ENCODE measurements around the gene KCNK7. TPM values are rescaled to one million over a fixed set of nuclear protein-coding genes. Genes with fewer than 3 reads are reported as not detected.

The KCNK7 gene
- total and polyA plus RNA-seq, 12 donors: 0.22 to 1.5 (median 0.36) TPM; not detected in 2

DNA sequence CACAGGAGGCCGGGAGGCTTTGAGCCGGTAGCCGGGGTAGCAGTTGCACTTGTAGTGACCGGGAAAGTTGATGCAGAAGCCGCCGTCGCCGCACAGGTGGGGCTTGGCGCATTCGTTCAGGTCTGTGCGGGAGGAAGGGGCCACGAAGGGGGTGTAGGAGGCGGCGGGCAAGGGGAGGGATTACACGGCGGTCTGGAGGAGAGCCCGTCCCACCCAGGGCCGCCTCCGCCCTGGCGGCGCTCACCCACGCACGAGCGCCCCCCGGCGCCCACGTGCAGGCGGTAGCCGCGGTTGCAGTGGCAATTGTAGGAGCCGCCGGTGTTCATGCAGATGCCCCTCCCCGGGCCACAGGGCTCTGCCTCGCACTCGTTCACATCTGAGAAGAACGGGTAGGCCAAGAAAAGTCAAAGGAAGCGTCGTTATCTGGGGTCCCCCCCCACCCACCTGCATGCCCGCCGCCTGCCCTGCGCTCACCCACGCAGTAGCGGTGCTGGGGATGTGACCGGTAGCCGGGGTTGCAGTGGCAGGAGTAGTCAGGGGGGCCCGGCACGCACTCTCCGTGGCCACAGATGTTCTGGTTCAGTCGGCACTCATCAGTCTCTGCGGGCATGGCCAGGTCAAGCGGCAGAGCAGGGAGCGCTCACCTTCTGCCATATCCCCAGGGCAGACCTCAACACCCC lies 48.0 kb downstream of the KCNK7 start:
- ATAC-seq (no peak), DNase-seq (no peak)
- no peaks in the 10 kb centered on the region for H3K9me3 ChIP-seq
- no peak overlapping the region for H3K27ac ChIP-seq
- no peaks in the 10 kb centered on the region for H3K27me3 ChIP-seq
- intact Hi-C loops (cut with DNase I): no loop called here
- peaks cover 0 to 21% (median 0%) of the 10 kb centered on the region in 9 donors for H3K4me1 ChIP-seq
- H3K36me3 ChIP-seq: peaks cover 0 to 100% (median 5%) of the 10 kb centered on the region in 9 donors
- WGBS, 2 donors: 79 to 84% methylated on average over 50 to 52 of the region's 52 CpGs
- TF ChIP-seq, protein P1, sequence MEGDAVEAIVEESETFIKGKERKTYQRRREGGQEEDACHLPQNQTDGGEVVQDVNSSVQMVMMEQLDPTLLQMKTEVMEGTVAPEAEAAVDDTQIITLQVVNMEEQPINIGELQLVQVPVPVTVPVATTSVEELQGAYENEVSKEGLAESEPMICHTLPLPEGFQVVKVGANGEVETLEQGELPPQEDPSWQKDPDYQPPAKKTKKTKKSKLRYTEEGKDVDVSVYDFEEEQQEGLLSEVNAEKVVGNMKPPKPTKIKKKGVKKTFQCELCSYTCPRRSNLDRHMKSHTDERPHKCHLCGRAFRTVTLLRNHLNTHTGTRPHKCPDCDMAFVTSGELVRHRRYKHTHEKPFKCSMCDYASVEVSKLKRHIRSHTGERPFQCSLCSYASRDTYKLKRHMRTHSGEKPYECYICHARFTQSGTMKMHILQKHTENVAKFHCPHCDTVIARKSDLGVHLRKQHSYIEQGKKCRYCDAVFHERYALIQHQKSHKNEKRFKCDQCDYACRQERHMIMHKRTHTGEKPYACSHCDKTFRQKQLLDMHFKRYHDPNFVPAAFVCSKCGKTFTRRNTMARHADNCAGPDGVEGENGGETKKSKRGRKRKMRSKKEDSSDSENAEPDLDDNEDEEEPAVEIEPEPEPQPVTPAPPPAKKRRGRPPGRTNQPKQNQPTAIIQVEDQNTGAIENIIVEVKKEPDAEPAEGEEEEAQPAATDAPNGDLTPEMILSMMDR (IDR thresholded peaks at IDR 0.05): no peak
- H3K4me3 ChIP-seq: no peak overlapping the region

DNA sequence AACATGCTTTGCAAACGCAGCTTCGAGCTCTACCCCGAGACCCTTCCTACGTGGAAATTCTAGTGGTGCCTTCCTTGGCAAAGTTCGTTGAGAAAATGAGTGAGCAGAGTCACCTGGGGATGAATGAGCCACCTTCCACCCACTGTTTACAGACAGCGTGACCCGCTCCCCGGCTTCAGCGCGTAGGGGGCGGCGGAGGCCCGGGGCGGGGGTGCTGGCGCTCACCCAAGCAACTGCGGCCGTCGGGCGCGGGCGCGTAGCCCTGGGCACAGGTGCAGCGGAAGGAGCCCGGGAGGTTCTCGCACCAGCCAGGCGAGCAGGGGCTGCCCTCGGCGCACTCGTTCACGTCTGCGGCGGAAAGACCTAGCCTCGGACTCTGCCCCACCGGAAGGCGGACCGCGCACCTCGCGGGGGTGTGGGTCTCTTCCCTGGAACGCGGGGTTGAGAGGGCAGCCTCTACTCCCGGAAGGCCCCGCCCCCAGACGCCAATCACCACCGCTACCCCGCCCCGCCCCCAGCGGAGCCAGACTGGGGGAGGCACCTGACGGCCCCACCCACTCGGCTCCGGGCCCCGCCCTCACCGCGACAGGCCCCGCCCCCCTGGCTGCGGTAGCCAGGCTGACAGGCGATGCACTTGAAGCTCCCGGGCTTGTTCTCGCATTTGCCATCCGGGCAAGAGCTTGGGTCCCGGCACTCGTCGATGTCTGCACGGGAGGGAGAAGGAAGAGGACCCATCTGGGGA lies 49.2 kb downstream of the KCNK7 start:
- TF ChIP-seq, protein P1 (IDR thresholded peaks at IDR 0.05): no peak
- 50 to 55% methylated on average over 49 to 60 of the region's 64 CpGs for WGBS, 2 donors
- intact Hi-C loops (cut with DNase I): no loop called here
- Histone ChIP-seq H3K27me3 (no peaks in the 10 kb centered on the region), H3K36me3 (peaks cover 0 to 95% (median 3%) of the 10 kb centered on the region in 9 donors), H3K4me3 (peak overlapping the region in 2 of 10 donors; percentile 29 to 53), H3K9me3 (no peaks in the 10 kb centered on the region), H3K4me1 (peaks cover 2 to 20% (median 6%) of the 10 kb centered on the region in 9 donors), H3K27ac (peak overlapping the region in 1 of 10 donors; percentile 62)
- ATAC-seq (peak; percentile 42 to 77 (median 60)), DNase-seq (peak; percentile 54 to 84)

DNA sequence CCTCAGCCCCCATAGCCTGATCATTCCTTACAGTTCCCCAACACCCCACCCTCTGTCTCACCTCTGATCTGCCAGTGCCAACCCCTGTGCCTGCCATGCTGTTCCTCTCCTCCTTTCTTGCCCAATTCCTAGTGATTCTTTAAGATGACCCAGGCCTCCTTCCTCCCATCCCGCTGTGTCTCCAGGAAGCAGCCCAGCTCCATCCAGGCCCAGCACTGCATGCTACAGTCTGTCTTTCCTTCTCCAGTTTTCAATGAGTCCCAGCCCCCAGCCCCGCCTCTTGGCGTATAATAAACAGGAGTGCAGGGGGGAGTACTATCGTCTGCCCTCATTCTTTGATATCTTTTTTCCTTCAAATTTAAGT lies 49.8 kb downstream of the KCNK7 start:
- peak overlapping the region in 1 of 10 donors; percentile 53 for H3K4me3 ChIP-seq
- H3K27me3 ChIP-seq: no peaks in the 10 kb centered on the region
- intact Hi-C loops (cut with DNase I): no loop called here
- 88 to 92% methylated on average over 4 of the region's 4 CpGs for WGBS, 2 donors
- peaks cover 0 to 89% (median 3%) of the 10 kb centered on the region in 9 donors for H3K36me3 ChIP-seq
- DNase-seq: no peak
- no peak for ATAC-seq
- H3K4me1 ChIP-seq: peaks cover 8 to 25% (median 11%) of the 10 kb centered on the region in 9 donors
- no peaks in the 10 kb centered on the region for H3K9me3 ChIP-seq
- TF ChIP-seq, protein P1 (IDR thresholded peaks at IDR 0.05): no peak
- peak overlapping the region in 1 of 10 donors; percentile 62 for H3K27ac ChIP-seq

Small RNAs within 50 kb of the gene (microRNA-seq; reads per million reads assigned to microRNA genes)
- 0 to 0.51 reads per million in 2 donors for gene MIR4690

Other genes starting within 250 kb of the KCNK7 start
- gene TIGD3, start 241.0 kb downstream of the KCNK7 start, total RNA-seq: under 1 TPM in 8 of 10 donors, not detected in 2; 0.11 to 0.87 (median 0.33) TPM
- under 1 TPM; 0.19 to 0.80 TPM for gene TIGD3, start 241.0 kb downstream of the KCNK7 start, polyA plus RNA-seq
- 10 to 100 TPM in 1 of 10 donors, 1 to 10 TPM in 9; 4.6 to 12.2 (median 8.3) TPM for gene SLC25A45, start 213.2 kb downstream of the KCNK7 start, total RNA-seq
- 10 to 100 TPM in 1 of 2 donors, 1 to 10 TPM in 1; 3.1 to 10.7 TPM for gene SLC25A45, start 213.2 kb downstream of the KCNK7 start, polyA plus RNA-seq
- gene FRMD8, start 209.2 kb downstream of the KCNK7 start, total RNA-seq: 10 to 100 TPM in 6 of 10 donors, 1 to 10 TPM in 4; 6.0 to 16.9 (median 12.2) TPM
- 10 to 100 TPM in 1 of 2 donors, 1 to 10 TPM in 1; 9.9 to 12.9 TPM for gene FRMD8, start 209.2 kb downstream of the KCNK7 start, polyA plus RNA-seq
- gene NEAT1, start 173.0 kb downstream of the KCNK7 start, total RNA-seq: 100 to 1,000 TPM; 284 to 808 (median 432) TPM
- gene NEAT1, start 173.0 kb downstream of the KCNK7 start, polyA plus RNA-seq: 1,000 to 10,000 TPM in 1 of 2 donors, 100 to 1,000 TPM in 1; 103 to 1,899 TPM
- 1,000 to 10,000 TPM; 4,742 to 8,462 (median 5,956) TPM for gene MALAT1, start 96.8 kb downstream of the KCNK7 start, total RNA-seq
- gene MALAT1, start 96.8 kb downstream of the KCNK7 start, polyA plus RNA-seq: 1,000 to 10,000 TPM in 1 of 2 donors, 100 to 1,000 TPM in 1; 205 to 8,339 TPM
- 10 to 100 TPM; 47.4 to 66.9 (median 55.6) TPM for gene SCYL1, start 70.7 kb downstream of the KCNK7 start, total RNA-seq
- gene SCYL1, start 70.7 kb downstream of the KCNK7 start, polyA plus RNA-seq: 100 to 1,000 TPM in 1 of 2 donors, 10 to 100 TPM in 1; 90.0 to 130 TPM
- 10 to 100 TPM; 54.4 to 92.5 (median 72.8) TPM for gene LTBP3, start 37.4 kb downstream of the KCNK7 start, total RNA-seq
- 10 to 100 TPM; 42.7 to 79.7 TPM for gene LTBP3, start 37.4 kb downstream of the KCNK7 start, polyA plus RNA-seq
- 10 to 100 TPM; 23.7 to 44.0 (median 26.3) TPM for gene ZNRD2, start 25.3 kb downstream of the KCNK7 start, total RNA-seq
- gene ZNRD2, start 25.3 kb downstream of the KCNK7 start, polyA plus RNA-seq: 10 to 100 TPM; 55.6 to 92.0 TPM
- 10 to 100 TPM; 21.2 to 54.9 (median 29.2) TPM for gene FAM89B, start 23.3 kb downstream of the KCNK7 start, total RNA-seq
- 10 to 100 TPM; 42.0 to 55.7 TPM for gene FAM89B, start 23.3 kb downstream of the KCNK7 start, polyA plus RNA-seq
- 100 to 1,000 TPM in 1 of 10 donors, 10 to 100 TPM in 9; 42.9 to 113 (median 53.9) TPM for gene EHBP1L1, start 19.7 kb downstream of the KCNK7 start, total RNA-seq
- gene EHBP1L1, start 19.7 kb downstream of the KCNK7 start, polyA plus RNA-seq: 10 to 100 TPM; 30.8 to 62.6 TPM
- 10 to 100 TPM; 23.1 to 45.6 (median 34.2) TPM for gene MAP3K11, start 18.4 kb upstream of the KCNK7 start, total RNA-seq
- gene MAP3K11, start 18.4 kb upstream of the KCNK7 start, polyA plus RNA-seq: 10 to 100 TPM; 32.5 to 69.9 TPM
- 10 to 100 TPM in 9 of 10 donors, 1 to 10 TPM in 1; 9.4 to 16.9 (median 11.7) TPM for gene PCNX3, start 20.0 kb upstream of the KCNK7 start, total RNA-seq
- gene PCNX3, start 20.0 kb upstream of the KCNK7 start, polyA plus RNA-seq: 10 to 100 TPM in 1 of 2 donors, 1 to 10 TPM in 1; 9.7 to 11.6 TPM
- 10 to 100 TPM; 11.8 to 39.7 (median 15.6) TPM for gene SIPA1, start 42.3 kb upstream of the KCNK7 start, total RNA-seq
- 10 to 100 TPM; 32.6 to 85.9 TPM for gene SIPA1, start 42.3 kb upstream of the KCNK7 start, polyA plus RNA-seq
- 10 to 100 TPM; 30.7 to 55.2 (median 40.0) TPM for gene RELA, start 67.1 kb upstream of the KCNK7 start, total RNA-seq
- gene RELA, start 67.1 kb upstream of the KCNK7 start, polyA plus RNA-seq: 10 to 100 TPM; 28.9 to 38.3 TPM
- gene KAT5, start 116.5 kb upstream of the KCNK7 start, total RNA-seq: 10 to 100 TPM; 40.9 to 53.6 (median 44.0) TPM
- 10 to 100 TPM; 54.9 to 62.8 TPM for gene KAT5, start 116.5 kb upstream of the KCNK7 start, polyA plus RNA-seq
- gene RNASEH2C, start 125.0 kb upstream of the KCNK7 start, total RNA-seq: 10 to 100 TPM; 34.1 to 75.6 (median 43.5) TPM
- 100 to 1,000 TPM in 1 of 2 donors, 10 to 100 TPM in 1; 60.3 to 123 TPM for gene RNASEH2C, start 125.0 kb upstream of the KCNK7 start, polyA plus RNA-seq
- gene AP5B1, start 185.2 kb upstream of the KCNK7 start, total RNA-seq: 10 to 100 TPM in 1 of 10 donors, 1 to 10 TPM in 9; 6.1 to 12.8 (median 7.4) TPM
- gene AP5B1, start 185.2 kb upstream of the KCNK7 start, polyA plus RNA-seq: 1 to 10 TPM; 5.0 to 5.1 TPM
- not detected for gene OVOL1, start 191.3 kb upstream of the KCNK7 start, total RNA-seq
- gene OVOL1, start 191.3 kb upstream of the KCNK7 start, polyA plus RNA-seq: not detected
- under 1 TPM in 5 of 10 donors, not detected in 5; 0.13 to 0.32 (median 0.21) TPM for gene SNX32, start 238.2 kb upstream of the KCNK7 start, total RNA-seq
- under 1 TPM; 0.51 to 0.58 TPM for gene SNX32, start 238.2 kb upstream of the KCNK7 start, polyA plus RNA-seq